Lower leg skin (tissue), 3 donors: ENCODE measurements around the gene PPP1R12B.
"Not testable (repeated sequence)": the region's sequence is repeated elsewhere in the genome, so short reads cannot be mapped to it uniquely, and the experiment has no call there.

Source experiments
- CTCF ChIP-seq, 3 donors: fragments of 450-650 bp; IDR thresholded peaks; one replicate each; pipeline ENCODE4 v1.5.1; 2016; ENCODE audit warnings: antibody characterized with exemption in 3 of 3, mild to moderate bottlenecking in 3 of 3, moderate library complexity in 2 of 3
- POLR2A ChIP-seq, 2 donors: fragments of 450-650 bp; IDR thresholded peaks; one replicate each; pipeline ENCODE4 v1.6.1; 2016 to 2017; ENCODE audit warnings: antibody characterized with exemption in 2 of 2, mild to moderate bottlenecking in 1 of 2, moderate library complexity in 1 of 2

- TF ChIP-seq POLR2A, CTCF (IDR thresholded peaks at IDR 0.05): not testable (repeated sequence)
These were observed 83.8 kb downstream of the PPP1R12B start for GRCh38 chr1:202432338-202432737.
